ENCODE data around the gene USP2.
A peak's percentile ranks its signal among the peaks of the same experiment; 100 is the strongest.

Gene USP2

DNA sequence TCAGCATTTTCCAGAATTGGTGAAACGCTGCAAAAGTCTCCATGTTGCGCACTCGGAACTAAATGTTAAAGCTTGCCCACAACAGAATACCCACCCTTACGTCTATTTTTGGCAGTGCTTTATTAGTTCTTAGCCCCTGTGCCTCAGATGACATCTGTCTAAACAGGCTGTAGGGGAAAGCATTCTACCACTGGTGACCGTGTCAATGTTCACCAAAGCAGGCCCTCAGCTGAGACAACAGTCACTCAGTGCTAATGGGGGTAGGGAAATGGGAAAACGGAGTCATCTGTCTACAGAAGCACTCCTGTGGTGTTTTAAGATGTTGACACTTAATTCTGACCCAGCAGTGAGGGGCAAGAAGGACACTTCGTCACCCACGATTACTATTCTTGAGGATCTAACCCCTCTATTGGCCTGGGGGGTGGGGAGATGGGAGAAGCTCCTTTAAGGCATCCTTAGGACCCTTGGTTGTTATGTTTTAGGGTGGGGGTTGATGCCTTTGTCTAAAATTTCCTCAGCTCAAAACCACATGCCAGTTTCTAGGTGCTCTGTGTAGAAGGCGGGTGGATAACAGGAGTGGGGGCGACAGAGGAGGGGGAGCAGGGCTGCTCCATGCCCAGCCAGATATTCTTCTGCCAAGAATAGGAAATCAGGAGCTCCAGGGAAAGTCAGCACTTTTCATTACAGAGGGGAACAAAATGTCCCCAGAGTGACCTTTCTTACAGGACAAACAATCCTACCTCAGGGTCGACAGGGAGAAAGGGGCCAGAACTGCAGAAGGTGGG is 19.4 kb downstream of the USP2 start:
- DNase-seq: no peak

DNA sequence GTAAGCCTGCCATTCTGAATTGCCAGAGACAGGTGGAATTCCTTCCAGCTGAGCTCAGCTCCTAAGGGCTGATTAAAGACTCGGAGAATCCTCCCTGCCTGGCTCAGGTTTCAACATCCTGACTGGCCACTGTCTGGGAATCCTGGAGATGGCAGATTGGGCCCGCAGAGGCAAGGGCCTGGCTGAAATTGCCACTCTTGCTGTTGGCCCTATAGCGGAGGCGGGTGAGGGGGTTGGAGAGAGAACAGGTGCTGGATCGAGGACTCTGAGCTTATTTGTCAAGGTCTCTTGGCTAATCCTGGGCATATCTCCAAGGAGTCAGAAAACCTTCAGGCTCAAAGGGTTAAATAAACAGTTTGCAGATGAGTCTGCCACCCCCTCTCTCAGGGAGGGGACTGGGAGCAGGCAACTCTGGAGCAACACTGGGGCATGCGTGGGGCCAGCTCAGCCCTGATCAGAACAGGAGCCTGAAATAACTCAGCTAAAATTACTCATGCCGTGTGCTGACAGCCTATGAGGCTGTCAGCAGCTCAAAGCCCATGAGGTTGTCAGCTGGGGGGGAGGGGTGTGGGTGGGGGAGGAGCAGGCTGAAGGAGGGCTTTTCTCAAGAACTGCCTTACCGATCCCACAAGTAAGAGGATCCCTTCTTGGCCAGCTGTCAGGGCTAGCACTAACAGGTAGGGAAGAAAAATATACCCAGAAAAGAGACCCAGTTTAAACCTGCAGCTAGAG is 20.3 kb downstream of the USP2 start:
- DNase-seq: peak; percentile 44

DNA sequence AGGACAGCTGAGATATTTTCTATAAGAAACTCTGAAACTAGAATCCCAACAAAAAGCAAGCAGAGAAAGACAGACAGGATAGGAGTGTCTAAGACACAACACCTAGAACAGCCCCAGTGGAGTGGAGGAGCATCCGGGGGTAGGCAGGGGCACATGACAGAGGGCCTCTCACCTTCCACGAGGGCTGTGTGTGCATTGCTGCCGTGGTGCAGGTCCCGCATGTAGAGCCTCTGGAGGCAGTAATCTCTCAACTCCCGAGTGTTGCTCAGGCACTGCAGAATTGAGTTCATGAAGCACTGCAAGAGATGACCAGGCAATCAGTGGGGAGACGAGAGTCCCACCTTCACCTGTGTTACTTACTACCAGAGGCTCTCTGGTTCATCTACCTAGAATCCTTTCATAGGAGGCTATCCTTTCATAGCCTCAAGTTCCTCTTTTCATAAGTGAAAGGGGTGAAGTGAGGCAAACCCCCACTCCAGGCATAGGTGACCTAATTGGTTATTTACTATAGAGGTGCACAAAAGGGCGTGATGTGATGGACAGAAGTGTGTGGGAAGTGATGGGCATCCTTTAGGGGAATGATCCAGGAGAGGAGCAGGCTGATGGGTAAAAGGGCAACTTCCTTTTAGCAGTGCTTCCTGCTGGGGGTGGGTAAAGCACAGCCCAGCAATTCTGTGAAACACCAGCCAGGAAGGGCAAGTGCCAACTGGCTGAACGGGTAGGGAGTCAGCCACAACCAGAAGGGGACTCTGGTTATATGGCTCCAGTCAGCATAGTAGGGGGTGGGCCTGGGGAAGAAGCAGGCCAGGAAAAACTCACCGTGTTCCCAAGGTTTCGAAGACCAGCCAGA is 21.9 kb downstream of the USP2 start:
- DNase-seq: peak; percentile 27

DNA sequence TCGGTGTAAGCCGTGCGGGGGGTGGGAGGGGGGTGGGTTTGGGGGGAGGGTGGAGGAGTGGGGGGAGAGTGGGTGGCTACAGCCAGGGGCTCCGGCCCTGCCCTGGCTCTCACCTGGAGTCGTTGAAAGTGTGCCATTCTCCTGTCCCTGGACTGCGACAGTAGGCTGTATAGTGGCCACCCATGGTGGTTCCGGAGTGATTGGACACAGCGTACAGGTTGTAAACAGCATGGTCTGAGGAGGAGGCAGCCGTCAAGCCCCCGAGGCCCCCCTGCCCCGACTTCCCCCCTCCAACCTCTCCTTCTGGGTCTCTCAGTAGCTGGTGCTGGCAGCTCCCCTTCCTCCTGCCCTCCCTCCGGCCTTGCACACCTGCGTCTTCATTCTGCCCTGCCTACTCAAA is 24.4 kb downstream of the USP2 start:
- no peak for DNase-seq

DNA sequence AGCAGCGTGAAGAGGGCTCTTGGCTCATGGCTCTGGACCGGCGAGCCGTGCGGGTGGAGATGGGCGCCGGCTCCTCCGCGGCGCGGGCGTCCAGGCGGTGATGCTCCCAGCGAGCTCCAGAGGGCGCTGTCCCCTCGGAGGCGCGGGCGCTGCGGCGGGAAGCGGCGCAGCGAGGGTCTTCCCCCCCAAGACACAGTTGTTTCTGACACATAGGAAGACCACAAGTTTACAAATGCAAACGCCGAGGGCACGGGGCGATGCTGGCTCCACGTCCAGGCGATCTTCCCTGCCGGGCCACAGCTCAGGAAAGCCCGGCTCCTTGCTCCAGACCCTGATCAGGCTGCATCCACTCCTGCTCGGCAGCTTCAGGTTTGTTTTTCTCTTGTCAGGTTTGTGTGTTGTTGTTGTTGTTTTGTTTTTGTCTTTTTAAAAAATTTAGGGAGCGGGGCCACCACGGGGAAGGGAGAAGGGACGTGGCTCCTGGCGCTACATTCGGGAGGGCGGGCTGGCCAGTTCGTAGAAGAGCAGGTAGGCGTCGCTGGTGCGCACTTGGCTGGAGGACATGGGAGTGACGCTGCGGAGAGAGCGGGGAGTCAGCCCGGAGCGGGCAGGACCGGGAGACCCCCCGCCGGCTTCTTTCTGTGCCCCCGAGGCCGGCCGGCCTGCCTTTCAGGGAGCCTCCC is 25.0 kb downstream of the USP2 start:
- peak; percentile 73 for DNase-seq

DNA sequence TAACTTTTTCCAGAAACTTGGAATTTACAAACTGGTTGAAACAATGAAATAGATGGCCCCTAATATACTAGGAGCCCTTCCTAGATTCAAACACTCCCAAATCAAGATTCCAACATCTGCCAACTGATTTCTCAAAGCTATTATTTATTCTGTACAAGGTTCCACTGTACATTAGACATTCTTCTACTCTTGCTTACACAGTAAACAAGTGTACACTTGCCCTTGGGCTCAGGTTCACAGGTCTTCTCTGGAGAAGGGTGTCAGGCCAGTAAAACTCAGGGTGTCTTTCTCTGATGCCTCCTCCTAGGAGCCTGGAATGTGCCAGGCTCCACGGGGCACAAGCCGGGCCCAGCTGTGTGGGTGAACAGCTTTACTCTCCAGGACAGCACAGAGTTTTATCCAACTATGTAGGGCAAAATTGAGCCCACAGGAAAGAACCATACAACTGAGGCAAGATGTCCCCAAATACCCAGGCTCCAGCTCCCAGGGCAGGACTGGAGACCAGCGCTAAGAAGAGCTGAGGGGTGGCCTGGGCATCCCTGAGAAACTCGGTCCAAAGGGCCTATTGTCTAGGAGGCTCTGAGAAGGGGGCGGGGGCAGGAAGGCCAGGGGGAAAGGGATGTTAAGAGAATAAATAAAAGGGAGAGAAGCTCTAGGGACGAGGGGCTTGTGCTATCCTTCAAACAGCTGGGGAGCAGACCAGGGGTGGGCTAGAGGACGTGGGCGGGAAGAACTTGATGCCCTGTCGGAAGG is 26.2 kb downstream of the USP2 start:
- DNase-seq: no peak

GRCh38 chr11:119352857-119353260 is 28.6 kb downstream of the USP2 start:
- DNase-seq: no peak

DNA sequence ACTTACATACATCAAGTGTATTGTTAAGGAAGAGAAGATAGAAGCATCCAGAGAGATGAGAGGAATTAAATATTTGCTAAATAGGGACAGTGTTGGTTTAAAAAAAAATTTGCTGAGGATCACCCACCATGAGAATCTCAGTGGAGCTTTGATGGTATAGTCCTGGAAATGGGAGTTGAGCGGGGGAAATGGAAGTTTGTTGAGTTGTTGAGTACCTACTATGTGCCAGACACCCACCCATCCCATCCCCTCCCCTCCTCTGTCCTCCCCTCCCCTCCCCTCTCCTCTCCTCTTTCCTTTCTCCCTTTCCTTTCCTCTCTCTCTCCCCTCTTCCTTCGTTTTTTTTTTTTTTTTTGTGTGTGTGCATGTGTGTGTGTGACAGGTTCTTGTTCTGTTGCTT is 30.3 kb downstream of the USP2 start:
- DNase-seq: no peak

DNA sequence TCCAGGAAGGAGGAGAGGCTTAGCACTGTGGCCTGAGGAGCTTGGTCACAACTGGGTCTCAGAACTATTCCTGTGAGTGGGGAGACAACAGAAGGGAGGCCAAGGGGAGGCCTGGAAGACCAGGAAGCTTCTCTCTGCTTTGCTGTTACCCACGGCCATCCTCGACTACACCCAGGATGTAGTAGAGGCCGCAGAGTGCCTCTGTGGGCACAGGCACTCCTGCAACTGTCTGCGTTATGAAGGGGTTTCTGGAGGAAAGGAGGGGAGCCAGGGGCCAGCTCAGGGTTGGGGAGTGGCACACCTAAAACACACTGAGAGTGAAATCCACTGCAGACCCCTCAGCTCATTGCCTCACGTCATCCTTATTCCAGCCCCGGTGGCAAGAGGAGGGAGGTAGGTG is 31.2 kb downstream of the USP2 start:
- DNase-seq: no peak

- DNase-seq: no peak
These were observed 33.4 kb downstream of the USP2 start for GRCh38 chr11:119347940-119348605.

GRCh38 chr11:119347242-119347641 is 34.2 kb downstream of the USP2 start:
- DNase-seq: no peak

- DNase-seq: no peak
These were observed 34.9 kb downstream of the USP2 start, which contains the start of gene MFRP for GRCh38 chr11:119346605-119347004. Gene MFRP, minus strand, starts transcription at chr11:119346705. Its CDS starts 192 bp downstream, at chr11:119346513.

DNA sequence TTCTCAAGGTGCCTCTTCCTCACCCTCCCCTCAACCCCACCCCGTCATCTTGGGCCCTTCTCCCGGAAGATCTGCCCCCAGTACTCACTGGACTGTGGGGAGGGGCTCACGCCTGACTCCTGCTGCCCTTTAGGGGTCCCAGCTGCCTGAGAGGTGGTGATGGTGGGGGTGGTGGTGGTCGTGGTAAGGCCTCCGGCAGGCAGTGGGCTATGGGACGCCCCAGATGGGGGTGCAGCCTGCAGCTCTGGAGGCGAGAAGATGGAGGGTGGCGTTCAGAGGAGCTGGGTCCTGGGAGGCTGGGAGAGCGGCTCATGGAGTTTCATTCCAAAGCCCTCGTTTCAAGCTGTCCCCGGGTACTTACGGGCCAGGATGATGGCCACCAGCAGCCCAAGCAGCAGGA is 35.8 kb downstream of the USP2 start:
- no peak for DNase-seq

- no peak for DNase-seq
These were observed 37.0 kb downstream of the USP2 start for GRCh38 chr11:119344291-119345010.

- DNase-seq: no peak
These were observed 37.8 kb downstream of the USP2 start for GRCh38 chr11:119343726-119344125.

- no peak for DNase-seq
These were observed 38.9 kb downstream of the USP2 start for GRCh38 chr11:119342362-119343130.

GRCh38 chr11:119342023-119342300 is 39.5 kb downstream of the USP2 start:
- no peak for DNase-seq

- DNase-seq: no peak
These were observed 40.1 kb downstream of the USP2 start for GRCh38 chr11:119341222-119342022.

Data from RPMI8226 (cell line).